OCI-LY1 (cell line): Measurements from ENCODE around the gene GMPS.

ENCODE experiments used
- CTCF ChIP-seq: fragments of 200-600 bp; sonication (generic), shearing (Covaris generic); IDR thresholded peaks from 2 replicates; pipeline ENCODE4 v1.5.1; 2017; ENCODE audit warnings: mild to moderate bottlenecking, antibody characterized with exemption, low read length, moderate library complexity, mixed read lengths
- EZH2 ChIP-seq: fragments of 200-600 bp; sonication (generic), shearing (Covaris generic); IDR thresholded peaks from 2 replicates; pipeline ENCODE4 v1.8.0; 2017; ENCODE audit warnings: borderline replicate concordance, mixed run types, mild to moderate bottlenecking, antibody characterized with exemption, low read length, moderate library complexity, mixed read lengths

GRCh38 chr3:155870133-155870944 is at the start of gene GMPS:
- TF ChIP-seq CTCF (no peak; the same call in 1 of the 2 replicates), EZH2 (no peak)
